ENCODE results near the gene ETV6. TPM values are rescaled to one million over a fixed set of nuclear protein-coding genes. Genes with fewer than 3 reads are reported as not detected.

The ETV6 gene
- total and polyA plus RNA-seq, 12 donors, result 2.7 to 33.5 (median 15.2) TPM

- TF ChIP-seq CTCF (IDR thresholded peaks at IDR 0.05), result no peak
- Histone ChIP-seq H3K4me3 (no peak overlapping the region), H3K36me3 (peaks cover 0 to 25% (median 0%) of the 10 kb centered on the region in 9 donors), H3K27me3 (no peaks in the 10 kb centered on the region), H3K4me1 (peaks cover 8 to 93% (median 73%) of the 10 kb centered on the region in 9 donors), H3K9me3 (no peaks in the 10 kb centered on the region), H3K27ac (peak overlapping the region in 8 of 10 donors; percentile 21 to 88 (median 77))
- ATAC-seq (no peak), DNase-seq (no peak)
- intact Hi-C loops (cut with DNase I), result loop anchor here in 1 of 10 donors (10.0 kb wide), 1 partner anchor 91 kb away; no protein-coding TSS in a partner anchor
- 69 to 74% methylated on average over 3 of the region's 3 CpGs for WGBS, 2 donors
Observed at GRCh38 chr12:11664101-11664500, 14.6 kb downstream of the ETV6 start.

DNA sequence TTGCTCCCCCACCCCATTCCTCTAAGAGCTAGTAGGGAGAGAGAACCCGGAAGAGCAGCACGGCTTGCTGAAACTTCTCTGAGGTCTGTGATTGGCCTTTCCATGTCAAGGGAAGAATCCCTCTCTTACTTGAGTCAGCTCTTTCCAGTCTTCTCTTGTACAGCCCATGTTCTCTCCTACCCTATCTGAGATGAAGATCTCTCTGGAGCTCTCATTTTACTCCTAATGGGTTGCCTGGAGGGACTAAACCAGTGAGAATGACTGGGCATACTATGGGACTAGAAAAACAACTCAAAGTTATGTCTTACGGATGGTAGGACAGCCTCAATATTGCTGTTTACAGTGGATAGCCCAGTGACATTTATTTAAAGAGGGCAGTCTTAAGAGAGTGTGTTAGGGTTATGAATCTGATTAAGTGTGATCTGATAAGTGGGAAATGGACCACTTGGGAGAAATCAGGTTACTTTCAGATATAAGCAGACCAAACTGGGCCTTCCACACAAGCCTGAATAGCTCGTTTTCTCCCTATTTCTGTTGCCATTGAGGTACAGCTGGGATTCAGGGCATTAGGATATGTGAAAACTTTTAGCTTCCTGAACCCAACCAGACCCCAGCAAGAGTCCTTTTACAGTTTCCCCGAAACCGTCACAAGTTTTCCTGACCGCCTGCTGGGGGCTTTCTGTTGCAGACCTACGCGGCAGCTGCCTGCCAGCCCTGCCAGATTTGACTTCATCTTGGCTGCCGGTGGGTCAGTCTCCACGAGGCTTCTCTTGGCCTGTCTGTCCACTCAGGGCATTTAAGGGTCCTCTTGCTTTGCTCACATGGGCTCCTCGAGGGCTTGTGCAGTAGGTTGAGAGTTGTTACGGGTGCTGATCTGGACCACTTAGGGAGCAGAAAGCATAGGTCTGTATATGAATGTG lies 16.9 kb downstream of the ETV6 start:
- intact Hi-C loops (cut with DNase I), result loop anchor here in 2 of 10 donors (5.0 to 10.0 kb wide), 2 partner anchors 41 to 88 kb away; no protein-coding TSS in a partner anchor
- no peaks in the 10 kb centered on the region for H3K9me3 ChIP-seq
- WGBS, 2 donors, result 88 to 89% methylated on average over 13 of the region's 13 CpGs
- TF ChIP-seq CTCF (IDR thresholded peaks at IDR 0.05), result no peak
- peaks cover 8 to 90% (median 74%) of the 10 kb centered on the region in 9 donors for H3K4me1 ChIP-seq
- DNase-seq (no peak), ATAC-seq (no peak)
- H3K27me3 ChIP-seq, result no peaks in the 10 kb centered on the region
- H3K27ac ChIP-seq, result peak overlapping the region in 4 of 10 donors; percentile 6 to 84 (median 43)
- peaks cover 0 to 18% (median 0%) of the 10 kb centered on the region in 9 donors for H3K36me3 ChIP-seq
- H3K4me3 ChIP-seq, result no peak overlapping the region

- H3K4me3 ChIP-seq, result no peak overlapping the region
- peaks cover 8 to 89% (median 68%) of the 10 kb centered on the region in 9 donors for H3K4me1 ChIP-seq
- H3K27ac ChIP-seq, result peak overlapping the region in 1 of 10 donors; percentile 56
- intact Hi-C loops (cut with DNase I), result loop anchor here in 2 of 10 donors (5.0 to 10.0 kb wide), 2 partner anchors 40 to 88 kb away; no protein-coding TSS in a partner anchor
- H3K9me3 ChIP-seq, result no peaks in the 10 kb centered on the region
- DNase-seq (no peak), ATAC-seq (no peak)
- WGBS, 2 donors, result 93 to 96% methylated on average over 5 of the region's 5 CpGs
- TF ChIP-seq CTCF (IDR thresholded peaks at IDR 0.05), result no peak
- no peaks in the 10 kb centered on the region for H3K27me3 ChIP-seq
- peaks cover 0 to 10% (median 0%) of the 10 kb centered on the region in 9 donors for H3K36me3 ChIP-seq
Observed at GRCh38 chr12:11667171-11667570, 17.7 kb downstream of the ETV6 start.

DNA sequence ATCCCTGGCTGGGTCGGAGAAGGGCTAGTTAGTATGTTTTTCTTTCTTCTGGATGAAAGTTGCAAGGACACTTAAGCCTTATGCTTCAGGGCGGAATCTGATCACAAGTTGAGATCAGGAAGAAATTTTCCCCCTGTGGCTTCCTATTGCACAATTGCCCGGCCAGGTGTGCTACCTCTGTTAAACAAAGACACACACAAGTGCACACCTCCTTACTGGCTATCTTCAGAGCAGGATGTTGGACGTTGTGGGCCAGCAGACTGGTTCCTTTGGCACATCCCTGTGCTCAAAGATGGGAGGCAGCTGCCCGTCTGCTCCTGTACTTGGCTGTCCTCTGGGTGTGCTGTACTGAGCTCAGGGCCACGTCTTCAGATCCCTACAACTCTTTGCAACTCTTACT lies 19.1 kb downstream of the ETV6 start:
- H3K27me3 ChIP-seq, result no peaks in the 10 kb centered on the region
- WGBS, 2 donors, result 61 to 62% methylated on average over 6 of the region's 6 CpGs
- H3K9me3 ChIP-seq, result no peaks in the 10 kb centered on the region
- peak overlapping the region in 1 of 10 donors; percentile 19 for H3K27ac ChIP-seq
- DNase-seq (no peak), ATAC-seq (no peak)
- H3K4me3 ChIP-seq, result no peak overlapping the region
- H3K4me1 ChIP-seq, result peaks cover 10 to 89% (median 69%) of the 10 kb centered on the region in 9 donors
- intact Hi-C loops (cut with DNase I), result loop anchor here in 3 of 10 donors (1.0 to 10.0 kb wide), 3 partner anchors 9 to 86 kb away; no protein-coding TSS in a partner anchor
- peaks cover 0 to 10% (median 0%) of the 10 kb centered on the region in 9 donors for H3K36me3 ChIP-seq
- TF ChIP-seq CTCF (IDR thresholded peaks at IDR 0.05), result no peak
